ENCODE results near the gene PLIN1.

Gene PLIN1

DNA sequence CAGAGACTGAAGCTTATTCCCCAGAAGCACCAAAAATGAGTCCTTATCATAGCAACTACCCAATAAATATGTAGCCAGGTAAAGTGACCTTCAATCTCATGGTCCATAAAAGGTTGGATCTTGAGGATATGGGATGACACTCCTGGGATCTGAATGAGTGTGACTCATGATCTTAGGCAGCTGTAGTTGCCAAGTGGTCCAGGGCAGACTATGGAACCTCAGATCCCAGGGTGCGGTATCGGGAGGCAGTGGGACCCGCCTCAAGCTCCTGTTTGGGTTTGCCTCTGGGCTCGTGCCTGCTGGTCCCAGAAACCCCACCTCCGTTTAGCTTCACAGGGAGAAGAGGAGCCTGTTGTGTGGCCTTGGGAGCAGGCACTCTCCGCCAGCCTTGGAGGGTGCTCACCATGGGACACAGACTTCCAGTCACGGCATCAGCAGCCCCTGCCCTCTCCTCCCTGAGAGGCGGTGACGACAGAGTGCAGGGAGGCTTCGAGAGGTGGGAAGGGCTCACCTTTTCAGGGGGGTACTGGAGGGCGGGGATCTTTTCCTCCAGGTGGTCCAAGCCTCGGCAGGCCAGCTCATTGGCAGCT lies 8.1 kb downstream of the PLIN1 start:
- no peak for DNase-seq

DNA sequence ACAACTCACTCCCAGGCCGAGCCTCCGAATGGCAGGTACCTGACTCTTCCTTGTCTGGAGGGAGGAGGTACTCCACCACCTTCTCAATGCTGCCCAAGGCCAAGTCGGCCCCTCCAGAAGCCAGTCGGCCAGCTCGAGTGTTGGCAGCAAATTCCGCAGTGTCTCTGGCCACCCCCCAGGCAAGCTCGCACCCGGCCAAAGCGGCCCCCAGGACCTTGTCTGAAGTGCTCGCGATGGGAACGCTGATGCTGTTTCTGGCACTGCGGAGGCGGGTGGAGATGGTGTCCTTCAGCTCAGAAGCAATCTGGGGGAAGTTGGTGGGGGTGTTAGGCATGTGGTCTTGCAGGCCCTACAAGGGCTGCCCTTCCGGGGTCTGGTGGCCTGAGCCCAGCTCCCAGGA lies 9.2 kb downstream of the PLIN1 start:
- DNase-seq: no peak

DNA sequence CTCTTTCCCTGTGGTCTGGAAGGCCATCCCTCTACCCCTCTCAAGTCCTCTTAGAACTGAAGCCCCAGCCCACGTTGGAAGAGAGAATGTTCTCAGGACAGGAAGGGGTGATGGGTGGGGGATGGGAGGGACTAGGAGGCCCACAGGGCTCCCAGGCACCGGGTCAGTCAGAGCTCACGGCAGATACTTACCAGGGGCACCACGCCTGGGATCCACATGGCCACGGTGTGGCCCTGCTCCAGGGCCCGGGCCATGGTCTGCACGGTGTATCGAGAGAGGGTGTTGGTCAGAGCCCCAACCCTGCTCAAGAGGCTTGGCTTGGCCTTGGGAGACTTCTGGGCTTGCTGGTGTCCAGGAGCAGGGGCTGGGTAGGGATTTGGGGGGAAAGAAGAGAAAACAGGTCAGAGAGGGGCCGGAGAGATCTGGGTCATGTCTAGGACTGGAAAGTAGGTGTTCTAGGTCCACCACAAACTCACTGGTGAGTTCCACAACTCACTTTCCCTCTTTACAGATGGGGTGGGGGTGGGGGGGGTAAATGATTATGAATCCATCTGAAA lies 9.8 kb downstream of the PLIN1 start:
- DNase-seq: no peak

DNA sequence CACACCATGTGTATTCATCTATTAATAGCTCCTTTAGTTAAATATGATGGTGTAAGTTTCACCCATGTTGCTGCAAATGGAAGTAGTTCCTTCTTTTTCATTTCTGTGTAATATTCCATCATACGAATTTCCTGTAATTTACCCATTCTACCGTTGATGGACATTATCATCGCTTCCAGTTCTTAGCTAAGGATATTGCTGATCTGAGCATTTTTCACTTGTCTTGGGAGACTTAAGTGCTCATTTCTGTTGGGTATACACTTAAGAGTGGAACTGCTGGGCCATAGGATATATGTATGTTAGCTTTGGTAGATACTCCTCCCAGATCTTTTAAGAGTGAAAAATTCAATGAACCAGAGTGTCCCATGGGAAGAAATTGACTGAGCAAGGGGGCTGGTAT lies 11.0 kb downstream of the PLIN1 start:
- DNase-seq: no peak

GRCh38 chr15:89667706-89667960 lies 11.5 kb downstream of the PLIN1 start:
- no peak for DNase-seq

DNA sequence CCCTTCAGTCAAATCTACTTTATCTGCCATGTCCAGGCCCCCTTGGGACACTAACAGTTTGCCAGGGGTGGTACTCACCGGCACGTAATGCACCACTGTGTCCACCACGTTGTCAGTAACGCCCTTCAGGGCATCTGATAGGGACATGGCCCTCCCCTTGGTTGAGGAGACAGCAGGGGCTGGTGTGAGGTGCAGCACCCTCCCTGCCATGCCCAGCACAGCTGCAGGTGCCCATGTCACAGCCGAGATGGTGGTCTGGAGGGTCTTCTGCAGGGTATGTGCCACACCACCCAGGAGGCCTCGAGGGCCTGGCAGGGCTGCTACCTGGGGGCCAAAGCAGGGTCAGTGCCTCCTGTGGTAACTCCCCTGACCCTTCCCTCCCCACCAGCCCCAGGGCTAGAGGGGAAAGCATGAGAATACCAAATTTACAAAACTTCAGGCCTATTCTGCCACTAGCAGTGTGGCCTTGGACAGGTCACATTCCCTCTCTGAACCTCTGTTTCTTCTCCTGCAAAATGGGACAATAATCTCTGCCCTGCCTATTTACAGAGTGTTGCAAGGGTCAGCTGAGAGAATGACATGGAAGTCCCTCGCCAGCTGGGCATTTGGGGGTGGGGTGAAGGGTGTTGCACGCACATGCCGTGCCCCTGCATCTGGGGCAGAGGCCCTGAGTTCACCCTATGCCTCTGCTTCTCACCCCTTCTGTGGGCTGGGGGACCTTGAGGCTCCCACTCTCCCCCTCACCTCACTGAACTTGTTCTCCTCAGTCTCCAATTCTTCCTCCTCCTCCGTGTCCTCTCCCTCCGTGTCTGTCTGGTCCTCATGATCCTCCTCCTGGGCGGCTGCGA lies 12.1 kb downstream of the PLIN1 start:
- no peak for DNase-seq

DNA sequence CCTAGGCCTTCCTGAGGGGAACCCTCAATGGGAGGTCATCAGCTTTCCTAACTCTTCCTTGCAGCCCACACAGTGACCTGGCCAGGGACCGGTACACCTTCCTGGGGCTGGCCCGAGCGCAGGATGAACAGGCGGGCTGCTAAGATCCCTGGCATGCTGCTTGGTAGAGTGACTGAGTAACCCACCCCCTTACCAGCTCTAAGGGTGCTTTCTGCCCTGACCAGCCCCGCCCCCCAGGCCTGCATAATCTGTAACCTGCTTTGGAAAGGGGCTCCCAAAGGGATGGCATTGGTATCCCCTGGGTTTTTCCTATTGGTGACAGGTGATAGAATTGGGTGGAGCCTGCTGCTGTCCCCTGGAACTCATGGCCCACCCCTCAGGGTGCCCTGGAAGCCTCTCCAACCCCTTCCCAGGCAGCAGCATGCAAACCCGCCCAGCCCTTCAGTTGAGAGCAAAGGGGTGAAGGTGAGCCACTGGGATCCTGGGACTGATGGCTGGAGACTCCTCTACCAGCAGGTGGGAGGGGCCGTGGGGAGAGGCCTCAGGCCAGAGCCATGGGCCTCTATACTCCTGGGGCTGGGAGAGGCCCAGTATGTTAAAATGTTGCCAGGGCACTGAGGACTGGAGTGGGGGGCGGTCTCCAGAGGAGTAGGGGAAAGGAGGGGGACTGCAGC lies 12.8 kb downstream of the PLIN1 start:
- DNase-seq: no peak

DNA sequence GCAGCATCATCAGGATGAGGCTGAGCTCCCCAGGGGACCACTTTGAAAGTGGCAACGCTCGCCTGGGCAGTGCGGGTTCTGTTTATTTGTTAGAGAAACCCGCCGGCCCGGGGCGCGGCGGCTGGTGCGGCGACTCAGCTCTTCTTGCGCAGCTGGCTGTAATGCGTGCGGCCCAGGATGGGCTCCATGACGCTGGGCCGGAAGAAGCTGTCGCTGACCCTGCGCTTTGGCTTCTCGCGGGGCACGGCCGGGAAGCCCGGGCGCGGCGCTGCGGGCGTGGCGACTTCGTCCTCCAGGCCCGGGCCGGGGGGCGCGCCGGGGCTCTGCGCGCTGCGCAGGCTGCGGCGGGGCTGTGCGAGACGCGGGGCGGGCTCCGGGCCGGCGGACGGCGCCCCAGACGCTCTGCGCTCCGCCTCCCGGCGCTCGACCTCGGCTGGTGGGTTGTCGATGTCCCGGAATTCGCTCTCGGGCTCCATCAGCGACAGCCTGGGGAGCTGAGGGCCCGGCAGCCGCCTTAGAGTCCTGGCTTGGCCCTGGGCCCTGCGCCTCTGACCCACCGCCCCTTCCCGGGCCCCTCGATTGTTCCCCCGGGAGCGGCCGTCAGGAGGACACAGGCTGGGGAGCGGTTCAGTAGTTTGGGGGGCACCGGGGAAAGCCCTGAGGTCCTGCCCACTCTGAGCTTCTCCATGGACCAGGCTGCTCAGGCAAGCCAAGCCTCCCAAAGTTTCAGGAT lies 13.6 kb downstream of the PLIN1 start:
- DNase-seq: no peak

DNA sequence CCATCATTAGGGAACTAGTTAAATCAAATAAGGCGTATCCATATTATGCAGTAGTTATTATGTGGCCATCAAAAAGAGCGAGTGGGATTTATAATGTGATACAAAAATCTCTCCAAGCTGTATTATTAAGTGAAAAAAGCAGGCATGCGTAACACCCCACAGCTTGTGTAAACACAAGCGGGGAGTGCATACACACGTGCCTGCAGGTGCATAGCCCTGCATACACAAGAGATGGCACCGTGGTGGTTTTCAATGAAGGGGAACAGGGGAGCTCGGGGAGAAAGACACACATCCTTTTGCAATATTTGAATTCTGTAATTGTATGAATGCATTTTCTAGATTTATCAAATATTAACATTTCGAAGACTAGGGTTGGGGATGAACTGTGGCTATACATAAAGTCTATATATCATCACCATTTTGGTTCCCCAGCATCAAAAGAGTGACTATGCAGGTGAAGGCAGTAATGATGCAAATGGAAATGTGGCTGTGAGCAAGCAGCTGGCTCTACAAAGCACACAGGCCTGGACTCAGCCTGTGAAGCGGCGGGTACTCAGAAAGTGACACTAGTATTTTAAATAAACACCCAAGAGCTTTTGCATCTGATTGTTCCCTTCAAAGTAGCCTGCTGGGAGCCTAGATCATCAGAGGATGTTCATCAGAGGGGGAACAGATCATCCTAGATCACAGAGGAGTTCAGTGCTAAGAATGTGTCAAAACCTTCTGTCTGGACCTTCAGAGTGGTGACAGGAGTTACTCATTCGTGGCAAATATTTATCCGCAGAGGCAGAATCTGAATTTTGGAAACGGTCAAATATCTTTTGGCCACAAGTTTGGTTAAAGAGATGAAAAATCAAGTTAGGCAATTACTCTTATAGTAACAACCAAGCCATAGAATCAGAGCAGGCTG lies 14.5 kb downstream of the PLIN1 start:
- DNase-seq: no peak

DNA sequence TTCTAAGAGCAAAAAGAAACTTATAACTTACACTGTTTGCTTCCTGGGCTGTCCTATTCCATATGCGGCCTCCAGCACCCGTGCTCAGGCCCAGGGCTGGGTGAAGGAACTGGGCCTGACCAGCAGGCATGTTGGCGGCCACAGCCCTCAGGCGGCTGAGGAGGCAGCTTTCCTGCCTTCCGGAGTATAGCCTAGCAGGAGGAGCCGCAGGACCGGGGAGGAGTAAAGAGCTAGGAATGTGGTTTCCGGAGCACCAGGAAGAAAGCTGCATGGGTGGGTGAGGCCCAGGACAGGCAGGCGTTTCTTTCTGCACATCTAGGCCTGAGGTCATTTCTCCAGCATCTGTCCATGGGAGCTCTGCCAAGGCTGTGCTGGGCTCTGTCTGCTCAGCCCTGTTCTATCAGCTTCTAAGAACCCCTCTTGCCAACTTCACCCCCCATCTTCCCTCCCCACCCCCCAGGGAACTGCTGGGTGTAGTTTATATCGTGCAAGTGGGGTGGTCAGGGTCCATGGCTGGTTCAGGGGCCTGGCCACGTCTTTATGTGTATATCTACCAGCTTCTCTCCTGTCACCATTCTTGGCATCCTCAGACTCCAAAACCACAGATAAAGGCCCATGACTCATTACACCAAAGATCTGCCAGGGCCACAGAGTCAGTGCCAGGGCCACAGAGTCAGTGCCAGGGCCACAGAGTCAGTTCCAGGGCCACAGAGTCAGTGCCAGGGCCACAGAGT lies 16.1 kb downstream of the PLIN1 start:
- no peak for DNase-seq

- DNase-seq: no peak
Observed at GRCh38 chr15:89660556-89660955, 18.6 kb downstream of the PLIN1 start.

GRCh38 chr15:89659295-89659694 lies 19.9 kb downstream of the PLIN1 start:
- no peak for DNase-seq

GRCh38 chr15:89657686-89658200 lies 21.4 kb downstream of the PLIN1 start:
- no peak for DNase-seq

DNA sequence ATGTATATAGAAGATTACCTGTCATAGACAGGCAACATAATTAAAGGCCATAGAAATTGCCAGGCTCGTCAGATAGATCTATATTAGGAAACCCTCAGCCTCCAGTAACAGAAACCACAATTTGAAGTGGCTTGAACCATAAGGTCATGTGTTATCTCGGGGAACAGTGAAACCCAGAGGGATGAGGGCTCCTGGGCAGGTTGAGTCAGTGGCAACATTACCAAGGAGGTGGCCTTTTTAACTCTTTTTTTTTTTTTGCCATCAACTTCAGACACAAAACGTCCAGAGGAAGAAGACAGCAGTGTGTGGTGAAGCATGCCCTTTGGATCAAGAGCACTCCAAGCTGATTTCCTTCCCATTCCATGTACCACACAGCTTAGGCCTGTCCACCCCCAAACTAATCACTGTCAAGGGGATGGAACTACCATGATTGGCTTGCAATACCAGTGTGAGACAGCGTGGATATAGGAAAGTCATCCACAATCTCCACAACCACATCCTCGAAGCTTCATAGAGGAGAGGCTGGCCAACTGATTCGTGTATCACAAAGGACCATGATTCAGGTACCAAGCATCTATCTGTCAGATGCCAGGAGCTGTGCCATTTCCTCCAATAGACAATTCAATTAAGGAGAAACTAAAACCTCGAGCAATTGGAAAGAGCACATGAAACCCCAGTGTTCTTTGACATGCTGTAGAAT lies 22.9 kb downstream of the PLIN1 start:
- DNase-seq: peak; percentile 43

GRCh38 chr15:89654847-89655805 lies 24.0 kb downstream of the PLIN1 start, which contains the start of gene KIF7:
Gene KIF7 (minus strand): TSS chr15:89655467. CDS start chr15:89652930, 2,537 bp downstream.
- peak; percentile 9 for DNase-seq

DNA sequence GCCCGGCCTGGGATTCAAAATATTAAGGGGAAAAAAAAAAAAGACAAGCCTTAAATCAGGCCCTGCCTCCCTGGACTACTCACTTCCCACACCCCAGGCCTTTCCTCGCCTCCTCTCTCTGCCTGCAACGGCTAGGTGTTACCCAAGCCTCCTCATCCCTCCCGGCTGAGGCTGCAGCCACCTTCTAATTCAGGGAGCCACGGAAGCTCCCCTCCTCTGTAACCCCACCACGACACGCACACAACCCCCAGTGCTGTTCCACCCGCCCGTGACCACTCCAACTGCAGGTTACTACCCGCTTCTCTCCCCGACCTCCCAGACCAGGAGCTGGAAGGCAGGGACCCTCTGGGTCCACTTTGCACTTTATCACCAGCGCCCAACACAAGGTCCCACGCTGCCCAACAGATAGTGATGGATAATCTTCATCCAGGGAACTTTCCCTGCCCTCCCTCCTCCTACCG lies 24.8 kb downstream of the PLIN1 start:
- no peak for DNase-seq

GRCh38 chr15:89653578-89653977 lies 25.6 kb downstream of the PLIN1 start:
- DNase-seq: no peak

DNA sequence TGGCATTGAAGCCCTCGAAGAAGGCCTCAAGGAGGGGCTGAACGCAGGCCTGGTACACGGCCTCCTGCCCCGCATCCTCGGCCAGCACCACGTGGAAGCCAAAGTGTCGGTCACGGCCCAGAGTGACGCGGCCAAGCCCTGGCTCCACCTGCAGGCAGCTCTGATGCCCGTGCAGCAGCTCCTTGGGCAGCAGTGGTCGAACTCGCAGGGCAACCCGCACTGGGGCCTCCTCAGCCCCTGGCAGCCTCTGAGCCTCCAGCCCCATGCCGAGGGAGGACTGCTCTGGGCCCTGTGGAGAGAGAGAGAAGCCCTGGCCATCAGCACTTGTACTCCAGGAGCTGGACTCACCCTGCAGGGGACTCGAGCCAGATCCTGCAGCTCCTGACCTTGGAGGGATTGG lies 26.5 kb downstream of the PLIN1 start:
- no peak for DNase-seq

DNA sequence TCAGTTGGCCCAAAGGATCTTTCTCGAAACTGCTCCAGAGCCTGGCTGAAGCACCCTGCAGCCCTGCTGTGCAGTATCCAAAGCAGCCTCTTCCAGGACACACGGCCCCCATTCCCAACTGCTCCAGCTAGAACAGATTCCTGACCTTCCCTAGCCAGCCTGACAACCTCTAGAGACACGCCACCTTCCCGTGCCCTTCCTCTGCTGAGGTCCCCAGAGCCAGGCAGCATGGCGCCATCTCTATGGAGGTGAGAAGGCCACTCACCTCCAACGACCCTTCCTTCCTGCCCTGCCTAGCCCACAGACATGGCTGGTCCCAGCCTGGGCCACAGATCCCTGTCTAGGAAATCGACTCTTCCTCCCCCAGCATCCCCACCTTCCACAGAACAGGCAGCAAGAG lies 27.0 kb downstream of the PLIN1 start:
- DNase-seq: no peak
